ENCODE measurements around the gene EXOC7. TPM values are rescaled to one million over a fixed set of nuclear protein-coding genes. Genes with fewer than 3 reads are reported as not detected.

The EXOC7 gene
- total RNA-seq, 2 donors from 2014 or later: 94.5 to 98.2 TPM

DNA sequence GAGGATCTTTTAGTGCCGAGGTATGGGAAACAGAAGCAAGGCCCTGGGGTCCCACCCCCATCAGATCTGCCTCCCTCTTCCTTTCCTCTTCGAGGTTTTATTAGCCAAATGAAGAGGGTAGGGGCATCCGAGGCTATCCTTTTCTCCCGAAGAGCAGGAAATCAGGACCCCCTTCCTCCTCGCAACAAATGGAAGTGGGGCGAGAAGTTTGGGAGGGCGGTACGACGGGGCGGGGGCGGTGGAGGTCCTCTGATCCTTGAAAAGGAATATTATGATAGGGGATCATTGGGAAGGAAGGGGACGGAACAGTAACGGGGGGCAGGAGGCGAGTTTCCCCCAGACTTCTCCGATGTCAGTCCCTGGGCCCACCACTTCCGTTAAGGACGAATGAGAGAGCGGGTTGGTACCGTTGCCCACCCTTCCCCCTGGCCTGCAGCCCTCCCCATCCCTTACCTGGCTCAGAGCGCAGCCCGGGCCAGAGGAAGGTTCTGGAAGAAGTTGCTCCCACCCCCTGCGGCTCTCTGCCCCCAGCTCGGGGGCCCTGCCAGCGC lies 37.1 kb upstream of the EXOC7 start:
- intact Hi-C loops (cut with DNase I): loop anchor here in 1 of 2 donors (5.0 kb wide), 1 partner anchor 602 kb away; no protein-coding TSS in a partner anchor
- no peak for DNase-seq (ENCODE audit: low spot score)

DNA sequence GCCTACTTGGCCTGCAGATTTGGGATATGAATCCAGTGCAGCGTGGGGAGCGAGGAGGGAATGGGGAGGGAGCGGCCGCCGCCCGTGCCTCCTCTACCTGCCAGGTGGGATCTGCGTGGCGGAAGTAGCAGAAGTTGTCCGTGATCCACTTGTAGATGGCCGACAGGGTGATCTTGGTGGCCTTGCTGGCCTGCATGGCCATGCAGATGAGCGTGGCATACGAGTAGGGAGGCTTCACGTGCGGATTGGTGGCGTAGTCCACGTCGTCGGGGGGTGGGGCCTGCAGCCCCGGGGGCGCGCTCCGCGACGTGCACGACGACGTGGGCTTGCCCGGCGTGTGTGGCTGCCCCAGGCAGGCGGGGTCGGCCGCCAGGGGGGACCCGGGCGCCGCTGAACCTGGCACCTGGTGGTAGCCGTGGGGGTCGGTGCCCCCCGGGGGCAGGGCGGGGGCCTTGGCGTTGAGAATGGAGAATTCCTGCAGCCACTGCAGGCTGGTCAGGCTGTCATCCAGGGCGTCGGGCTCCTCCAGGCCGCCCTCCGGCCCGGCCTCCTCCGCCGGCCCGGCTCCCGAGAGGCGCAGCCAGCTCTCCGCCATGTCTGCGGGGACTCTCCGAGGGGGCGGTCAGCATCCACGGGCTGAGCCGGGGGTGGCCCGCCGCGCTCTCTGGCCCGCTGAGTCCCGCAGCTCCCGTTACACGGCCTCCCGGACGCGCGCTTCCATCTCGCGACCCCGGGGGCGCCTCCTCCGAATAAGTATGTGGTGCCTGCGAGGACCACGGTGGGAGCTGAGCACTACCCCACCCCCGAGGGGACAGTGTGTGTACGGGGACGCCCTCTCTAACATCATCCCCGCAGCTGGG lies 36.4 kb upstream of the EXOC7 start:
- intact Hi-C loops (cut with DNase I): loop anchor here in 1 of 2 donors (5.0 kb wide), 1 partner anchor 602 kb away; no protein-coding TSS in a partner anchor
- peak; percentile 79 for DNase-seq (ENCODE audit: low spot score)

DNA sequence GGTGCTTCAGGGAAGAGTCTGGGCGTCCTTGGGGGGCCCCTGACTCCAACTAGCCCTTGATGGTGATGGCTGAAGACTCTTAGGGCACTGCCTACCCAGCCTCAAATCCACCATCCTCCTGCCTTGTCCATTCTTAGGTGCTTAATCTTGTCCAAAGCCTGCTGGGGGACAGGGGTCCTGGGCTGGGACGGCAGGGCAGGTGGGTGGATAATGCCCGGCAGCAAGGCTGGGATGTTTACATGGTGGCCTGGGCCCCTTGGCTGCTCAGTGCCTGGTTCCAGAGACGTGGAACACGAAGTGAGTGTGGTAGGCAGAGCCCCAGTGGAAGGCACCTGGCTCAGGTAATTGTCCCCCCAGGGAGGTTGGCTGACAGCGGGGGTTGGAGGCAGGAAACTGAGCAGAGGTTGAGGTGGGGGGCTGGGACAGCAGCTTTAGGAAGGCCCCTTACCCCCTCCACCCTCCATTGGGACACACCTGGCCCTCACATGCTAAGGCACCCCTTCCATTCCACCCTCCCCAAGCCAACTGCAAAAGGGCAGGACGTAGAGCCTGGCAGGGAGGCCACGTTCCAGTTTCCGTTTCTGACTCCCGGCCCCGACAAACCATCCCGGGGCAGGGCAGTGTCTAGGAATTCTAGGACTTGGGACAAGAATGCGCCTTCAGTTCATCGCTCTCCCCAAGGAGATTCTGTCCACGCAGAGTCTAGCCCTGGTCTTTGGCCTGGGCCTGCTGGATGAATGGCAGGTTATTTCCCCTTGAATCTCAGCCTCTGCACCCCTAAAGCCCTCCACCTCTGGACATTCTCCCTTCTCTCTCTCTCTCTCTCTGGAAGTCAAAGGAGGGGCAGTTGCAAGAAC lies 35.5 kb upstream of the EXOC7 start:
- DNase-seq (ENCODE audit: low spot score): no peak
- intact Hi-C loops (cut with DNase I): no loop called here

DNA sequence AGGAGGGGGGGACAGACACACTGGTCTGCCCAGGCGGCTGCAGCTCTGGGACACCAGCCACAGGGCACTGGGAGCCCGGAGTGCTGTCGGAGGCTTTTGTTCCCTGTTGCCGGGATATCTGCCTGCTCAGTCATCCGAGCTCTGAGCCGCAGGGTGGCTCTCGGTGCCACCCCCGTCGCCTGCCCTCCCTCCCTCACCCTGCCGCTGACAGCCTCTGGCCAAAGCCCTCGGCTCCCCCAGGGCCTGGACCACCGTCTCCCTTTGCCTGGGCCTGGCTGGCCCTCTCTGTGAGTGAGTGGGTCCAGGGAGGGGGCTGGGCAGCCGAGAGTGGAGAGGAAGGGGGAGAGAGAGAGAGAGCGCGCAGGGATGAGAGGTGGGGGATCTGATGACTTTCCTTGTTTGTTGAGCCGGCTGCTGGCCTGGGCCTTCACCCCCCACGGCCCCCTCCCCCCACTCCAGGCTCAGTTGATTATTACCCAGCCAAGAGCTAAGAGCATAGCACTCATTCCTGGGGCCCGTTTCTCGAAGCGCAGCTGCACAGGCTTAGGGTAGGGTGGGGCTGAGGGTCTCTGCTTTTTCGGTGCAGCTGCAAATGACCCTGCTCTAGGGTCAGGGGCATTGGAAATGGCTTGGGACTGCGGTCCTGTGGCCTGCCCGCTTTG lies 34.8 kb upstream of the EXOC7 start:
- intact Hi-C loops (cut with DNase I): no loop called here
- DNase-seq (ENCODE audit: low spot score): peak; percentile 57

DNA sequence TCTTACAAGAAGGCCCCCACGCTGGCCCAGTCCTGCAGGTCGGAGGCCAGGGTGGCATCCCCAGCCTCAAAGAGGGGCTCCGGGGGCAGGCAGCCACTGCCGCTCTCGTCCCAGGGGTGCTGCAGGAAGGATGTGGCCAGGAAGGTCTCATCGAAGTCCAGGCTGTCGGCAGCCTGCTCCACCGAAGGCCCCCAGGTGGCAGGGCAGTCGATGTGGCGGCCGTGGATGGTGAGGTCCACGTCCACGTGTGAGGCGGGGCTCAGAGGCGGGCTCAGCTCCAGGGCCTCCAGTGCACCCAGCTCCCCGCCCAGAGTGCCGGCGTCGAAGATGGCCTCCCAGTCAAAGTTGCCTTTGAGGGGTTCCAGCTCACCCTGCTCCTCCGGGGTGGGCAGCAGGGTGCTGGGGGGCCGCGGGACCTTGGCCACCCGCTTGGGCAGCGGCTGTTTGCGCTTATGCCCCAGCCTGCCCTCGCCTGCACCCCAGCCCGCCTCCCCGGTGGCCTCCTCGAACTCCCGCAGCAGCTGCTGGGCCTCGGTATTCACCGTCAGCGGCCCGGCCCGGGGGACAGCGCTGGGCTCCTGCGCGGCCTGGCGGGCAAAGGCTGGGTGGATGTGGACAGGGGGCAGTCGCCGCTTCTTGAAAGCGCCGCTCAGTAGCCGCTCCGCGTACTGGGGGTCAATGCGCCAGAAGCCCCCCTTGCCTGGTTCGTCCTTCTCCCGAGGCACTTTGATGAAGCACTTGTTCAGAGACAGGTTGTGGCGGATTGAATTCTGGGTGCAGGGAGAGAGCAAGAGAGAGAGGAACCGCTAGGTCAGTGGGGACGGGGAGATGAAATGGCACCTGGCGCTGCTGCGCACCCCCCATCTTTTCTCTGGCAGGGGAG lies 34.0 kb upstream of the EXOC7 start:
- intact Hi-C loops (cut with DNase I): no loop called here
- peak; percentile 72 for DNase-seq (ENCODE audit: low spot score)

DNA sequence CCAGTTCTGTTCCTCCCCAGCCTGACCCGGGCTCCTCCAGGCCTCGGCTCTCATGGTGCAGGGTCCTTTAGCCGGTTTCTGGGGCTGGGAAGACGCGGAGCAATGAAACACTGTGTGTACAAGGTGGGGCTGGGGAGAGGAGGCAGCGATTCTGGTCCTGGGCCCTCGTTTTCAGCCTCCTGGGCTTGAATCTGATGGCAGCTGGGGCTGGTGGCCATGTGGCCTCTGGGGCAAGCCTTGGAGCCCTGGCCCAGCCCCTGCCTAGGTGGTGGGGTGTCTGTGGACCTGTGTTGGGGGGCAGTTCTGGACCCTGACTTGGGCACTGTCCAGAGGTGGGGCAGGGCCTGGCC lies 33.4 kb upstream of the EXOC7 start:
- intact Hi-C loops (cut with DNase I): no loop called here
- DNase-seq (ENCODE audit: low spot score): peak; percentile 65

DNA sequence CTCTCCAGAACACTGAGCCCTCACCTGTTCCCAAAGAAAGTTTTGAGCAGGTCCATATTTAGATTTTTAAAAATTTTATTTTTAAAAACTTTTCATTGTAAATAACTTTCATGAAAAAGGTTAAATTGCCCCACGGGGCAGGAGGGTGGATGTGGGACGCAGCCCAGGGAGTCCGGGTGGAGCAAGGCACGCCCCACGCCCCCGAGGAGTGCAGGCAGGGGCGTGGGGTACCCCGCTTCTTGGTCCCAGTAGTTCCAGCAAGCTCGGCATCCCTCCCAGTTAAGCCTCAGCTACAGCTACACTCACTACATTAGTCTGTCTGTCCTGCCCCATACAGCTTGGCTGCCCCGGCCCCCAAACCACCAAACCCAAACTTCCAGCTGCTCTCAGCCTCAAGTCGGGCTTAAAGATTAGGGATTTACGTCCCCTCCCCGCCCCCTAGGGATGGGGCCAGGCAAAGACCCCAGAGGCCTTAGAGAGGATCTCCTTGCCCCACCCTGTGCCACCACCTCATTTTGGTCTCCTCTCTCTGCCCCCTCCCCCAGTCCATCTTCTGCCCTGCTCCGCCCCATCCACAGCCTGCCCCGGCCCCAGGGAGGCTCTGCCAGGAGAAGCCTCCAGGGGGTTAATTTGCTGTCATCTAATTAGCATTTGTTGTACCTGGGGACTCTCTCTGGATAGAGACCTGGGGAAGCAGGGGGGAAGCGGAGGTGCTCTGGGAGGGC lies 32.9 kb upstream of the EXOC7 start:
- DNase-seq (ENCODE audit: low spot score): peak; percentile 56
- intact Hi-C loops (cut with DNase I): no loop called here

DNA sequence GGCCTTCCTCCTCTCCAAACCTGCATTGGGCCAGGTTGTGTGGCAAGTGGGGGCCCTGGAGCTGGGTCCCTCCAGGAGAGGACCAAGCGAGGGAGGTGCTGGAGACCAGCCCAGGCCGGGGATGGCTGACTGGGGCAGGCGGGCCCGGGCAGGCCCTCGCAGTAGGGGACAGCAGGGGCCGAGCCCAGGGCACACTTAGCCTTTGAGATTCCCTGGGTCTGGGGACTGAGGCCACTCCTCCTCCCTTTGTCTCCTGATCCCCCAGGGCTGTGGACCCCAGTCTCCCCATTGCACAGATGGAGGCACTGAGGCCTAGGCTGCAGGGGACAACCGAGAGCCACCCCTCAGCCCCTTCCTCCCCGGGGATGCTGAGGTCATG lies 32.2 kb upstream of the EXOC7 start:
- intact Hi-C loops (cut with DNase I): no loop called here
- DNase-seq (ENCODE audit: low spot score): peak; percentile 37

DNA sequence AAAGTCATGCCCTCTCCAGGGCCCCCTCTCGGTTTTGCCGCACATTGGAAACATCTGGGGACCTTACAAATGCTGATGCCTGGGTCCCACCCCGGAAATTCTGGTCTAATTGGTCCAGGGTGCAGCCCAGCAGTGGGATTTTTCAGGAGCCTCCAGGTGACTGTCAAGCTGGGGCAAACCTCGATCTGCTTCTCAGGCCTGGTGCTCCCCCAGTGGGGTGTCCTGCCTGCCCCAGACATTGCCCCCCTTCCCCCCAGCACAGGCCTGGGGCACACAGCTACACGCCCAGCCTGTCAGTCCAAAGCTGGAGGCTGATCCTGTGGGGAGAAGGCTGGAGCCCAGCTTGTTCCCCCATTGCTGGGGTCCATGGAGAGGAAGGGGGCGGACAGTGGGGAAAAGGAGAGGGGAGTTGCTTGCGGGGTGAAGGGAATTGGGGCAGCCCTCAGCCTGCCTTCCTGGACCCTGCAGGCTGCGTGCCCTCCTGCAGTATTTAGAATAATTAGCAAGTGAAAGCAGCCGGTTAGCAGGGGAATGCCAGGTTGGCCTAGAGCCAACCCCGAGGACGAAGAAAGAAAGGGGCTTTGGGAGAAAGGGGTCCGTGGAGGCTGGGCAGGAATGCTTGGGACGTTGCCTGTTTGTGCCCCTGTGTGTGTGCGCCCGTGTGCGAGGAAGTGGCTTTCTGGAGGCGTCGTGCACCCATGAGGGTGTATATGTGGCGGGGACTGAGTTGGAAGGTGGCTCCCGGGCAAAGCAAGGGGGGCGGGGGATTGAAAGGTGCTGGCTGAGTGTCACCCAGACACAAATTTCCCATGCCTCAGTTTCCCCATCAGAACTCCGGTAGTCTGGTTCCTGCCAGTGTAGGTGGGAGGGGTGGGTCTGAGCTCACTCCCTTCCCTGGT lies 31.6 kb upstream of the EXOC7 start:
- no peak for DNase-seq (ENCODE audit: low spot score)
- intact Hi-C loops (cut with DNase I): loop anchor here in 1 of 2 donors (5.0 kb wide), 1 partner anchor 42 kb away; no protein-coding TSS in a partner anchor

DNA sequence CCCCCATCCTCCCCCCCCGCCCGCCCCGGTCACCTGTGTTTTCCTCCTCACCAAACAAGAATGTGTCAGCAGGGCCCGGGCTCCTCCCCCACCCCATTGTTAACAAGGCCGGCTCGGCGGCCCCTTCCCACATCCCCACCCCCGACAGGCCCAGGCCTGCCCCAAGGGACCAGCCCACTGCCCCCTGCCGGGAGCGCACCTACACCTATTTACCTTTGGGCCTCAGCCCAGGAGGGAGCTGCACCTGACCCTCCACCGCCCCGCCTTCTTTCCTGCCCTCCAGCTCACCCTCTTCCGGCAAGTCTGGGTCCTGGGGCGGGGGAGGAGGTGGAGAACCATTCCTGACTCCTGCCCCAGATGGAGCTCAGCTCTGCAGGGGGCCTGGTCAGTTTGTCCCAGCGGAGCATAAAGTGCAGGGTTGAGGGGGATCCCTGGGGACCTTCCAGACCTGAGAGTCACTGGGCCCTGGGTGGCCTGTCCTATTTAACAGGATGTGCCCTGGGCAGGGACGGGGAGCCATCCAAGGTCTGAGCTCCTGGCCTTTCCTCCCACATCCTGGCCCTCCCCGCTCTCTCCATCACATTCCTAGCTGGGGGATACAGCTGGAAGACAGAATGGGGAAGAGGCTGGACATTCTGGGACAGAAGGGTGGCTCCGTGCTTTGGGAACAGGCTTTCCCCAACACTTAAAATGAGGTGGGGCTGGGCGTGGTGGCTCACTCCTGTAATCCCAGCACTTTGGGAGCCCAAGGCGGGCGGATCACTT lies 29.2 kb upstream of the EXOC7 start:
- intact Hi-C loops (cut with DNase I): loop anchor here in 1 of 2 donors (5.0 kb wide), 1 partner anchor 45 kb away; no protein-coding TSS in a partner anchor
- no peak for DNase-seq (ENCODE audit: low spot score)

DNA sequence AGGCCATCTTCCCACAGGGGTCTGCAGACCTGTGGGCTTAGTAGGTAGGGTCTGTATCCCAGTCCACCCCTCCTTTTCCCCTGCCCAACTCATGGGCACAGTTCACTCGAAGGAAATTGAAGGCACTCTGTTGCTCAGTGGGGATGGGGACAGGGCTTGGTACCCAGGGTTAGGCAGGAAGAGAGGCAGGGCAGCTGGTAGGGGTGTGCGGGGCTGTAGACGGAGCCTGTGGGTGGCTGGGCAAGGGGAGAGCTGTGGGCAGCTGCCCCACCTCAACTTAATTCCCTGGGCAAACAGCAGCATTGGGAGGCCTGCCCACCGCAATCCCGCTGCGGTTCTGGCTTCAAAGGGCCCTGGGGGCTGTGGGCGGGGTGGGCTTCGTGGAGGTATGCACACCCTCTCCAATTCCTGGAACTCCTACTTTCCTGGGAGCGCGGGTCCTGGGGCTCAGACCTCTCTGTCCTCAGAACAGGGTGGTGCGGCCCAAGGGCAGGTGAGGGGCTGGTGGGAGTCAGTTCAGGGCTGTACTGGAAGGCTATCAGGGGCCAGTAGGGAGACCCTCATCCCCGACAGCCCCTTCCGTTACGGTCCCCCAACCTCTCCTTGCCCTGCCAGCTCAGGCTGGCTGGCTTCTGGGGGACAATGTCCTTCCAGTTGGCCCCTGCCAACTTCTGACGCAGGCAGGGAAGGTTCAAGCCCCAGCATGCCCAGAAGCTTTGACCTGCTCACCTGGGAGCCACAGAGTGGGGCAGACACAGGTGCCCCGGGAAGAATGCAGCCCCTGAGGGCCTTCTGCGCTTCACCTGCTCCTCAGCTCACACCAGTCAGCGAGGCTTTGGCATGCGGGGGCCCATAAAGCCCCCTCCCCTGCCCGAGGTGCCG lies 28.3 kb upstream of the EXOC7 start:
- intact Hi-C loops (cut with DNase I): loop anchor here in 1 of 2 donors (5.0 kb wide), 1 partner anchor 45 kb away; no protein-coding TSS in a partner anchor
- no peak for DNase-seq (ENCODE audit: low spot score)

DNA sequence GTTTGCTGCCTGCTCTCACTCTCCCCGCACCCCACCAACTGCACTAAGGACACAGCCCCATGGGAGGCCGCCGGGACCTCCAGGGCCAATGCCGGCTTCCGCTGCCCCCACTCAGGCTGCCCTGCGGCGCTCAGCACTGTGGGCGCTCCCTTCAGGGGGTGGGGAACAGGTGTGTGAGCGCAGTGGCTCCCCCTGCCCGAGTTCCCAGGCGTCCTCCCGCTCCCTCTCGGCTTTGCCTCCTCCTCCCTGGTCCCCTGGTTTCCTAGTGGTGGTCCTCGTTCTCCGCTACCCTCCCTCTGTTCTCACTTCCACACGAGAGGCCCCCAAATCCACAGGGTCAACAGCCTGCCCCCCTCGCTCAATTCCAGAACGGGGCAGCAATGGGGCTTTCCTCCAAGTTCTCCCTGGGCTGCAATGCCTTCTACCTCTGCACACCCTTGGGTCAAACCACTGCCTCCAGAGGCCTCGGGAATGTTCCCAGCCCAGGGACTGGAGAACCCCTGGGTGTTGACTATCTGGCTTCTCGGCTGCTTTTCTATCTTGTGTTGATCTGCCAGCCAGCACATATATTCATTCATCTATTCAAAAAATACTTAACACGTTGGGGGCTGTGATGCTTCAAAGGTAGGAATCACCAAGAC lies 27.6 kb upstream of the EXOC7 start:
- intact Hi-C loops (cut with DNase I): loop anchor here in 1 of 2 donors (5.0 kb wide), 1 partner anchor 46 kb away; no protein-coding TSS in a partner anchor
- no peak for DNase-seq (ENCODE audit: low spot score)

DNA sequence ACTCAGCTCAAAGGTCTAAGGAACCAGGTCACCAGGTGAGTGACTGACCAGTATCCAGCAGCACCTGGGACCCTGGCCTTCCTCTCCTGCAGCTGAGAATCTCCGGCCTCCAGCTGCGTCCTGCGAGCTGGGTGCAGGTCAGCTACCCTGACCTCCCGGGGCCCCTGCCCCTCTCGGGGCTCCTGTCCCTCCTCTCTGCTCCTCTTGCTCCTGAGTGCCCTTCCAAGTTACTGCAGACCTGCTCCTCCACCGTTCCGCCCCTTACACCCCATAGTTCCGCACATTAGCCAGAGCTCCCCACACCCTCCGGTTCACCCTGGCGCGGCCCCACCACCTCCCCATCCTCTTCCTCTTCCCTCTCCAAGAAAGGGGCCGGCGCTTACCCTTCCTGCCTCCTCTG lies 26.9 kb upstream of the EXOC7 start:
- no peak for DNase-seq (ENCODE audit: low spot score)
- intact Hi-C loops (cut with DNase I): loop anchor here in 1 of 2 donors (5.0 kb wide), 1 partner anchor 47 kb away; no protein-coding TSS in a partner anchor

DNA sequence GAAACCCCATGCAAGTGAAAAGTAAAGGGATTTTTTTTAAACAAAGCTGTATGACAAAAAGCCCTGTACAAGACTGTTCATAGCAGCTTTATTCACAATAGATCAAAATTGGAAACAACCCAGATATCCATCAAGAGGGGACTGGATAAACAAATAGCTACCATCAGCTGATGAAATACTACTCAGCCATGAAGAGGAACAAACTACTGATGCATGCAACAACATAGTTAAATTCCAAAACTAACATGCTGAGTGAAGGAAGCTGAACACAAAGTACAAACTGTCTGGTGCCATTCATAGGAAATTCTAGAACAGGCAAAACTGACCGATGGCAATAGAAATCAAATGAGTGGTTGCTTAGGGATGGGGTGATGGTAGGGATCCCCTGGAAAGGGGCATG lies 22.3 kb upstream of the EXOC7 start:
- intact Hi-C loops (cut with DNase I): loop anchor here in 1 of 2 donors (10.0 kb wide), 1 partner anchor 269 kb away; no protein-coding TSS in a partner anchor
- no peak for DNase-seq (ENCODE audit: low spot score)

DNA sequence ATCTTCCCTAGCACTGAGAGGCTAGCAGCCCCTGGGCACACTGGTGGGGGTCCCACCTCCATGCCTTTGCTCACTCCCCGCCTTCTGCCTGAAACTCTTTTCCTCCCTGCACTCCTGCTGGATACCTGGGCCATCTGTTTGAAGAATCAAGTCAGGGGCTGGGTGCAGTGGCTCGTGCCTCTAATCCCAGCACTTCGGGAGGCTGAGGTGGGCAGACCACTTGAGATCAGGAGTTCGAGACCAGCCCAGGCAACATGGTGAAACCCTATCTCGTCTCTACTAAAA lies 21.7 kb upstream of the EXOC7 start:
- no peak for DNase-seq (ENCODE audit: low spot score)
- intact Hi-C loops (cut with DNase I): loop anchor here in 1 of 2 donors (10.0 kb wide), 1 partner anchor 269 kb away; no protein-coding TSS in a partner anchor
